Transverse colon (tissue), 4 donors: ENCODE measurements around the gene HOXA3.
A peak's percentile ranks its signal among the peaks of the same experiment; 100 is the strongest.

Source experiments
- EP300 ChIP-seq: sonication (generic); formaldehyde crosslinking; IDR thresholded peaks from one replicate; pipeline ENCODE4 v1.6.1; 2017; ENCODE audit warnings: antibody characterized with exemption, low read depth
- POLR2A ChIP-seq: fragments of 450-650 bp; IDR thresholded peaks from one replicate; pipeline ENCODE4 v1.6.1; 2016; ENCODE audit warnings: antibody characterized with exemption, mild to moderate bottlenecking, moderate library complexity
- POLR2AphosphoS5 ChIP-seq, 3 donors: sonication (generic); formaldehyde crosslinking; IDR thresholded peaks; one replicate each; pipeline ENCODE4 v1.6.1; 2016; ENCODE audit warnings: antibody characterized with exemption in 3 of 3
- TF ChIP-seq, protein P1 (sequence below), 5 experiments: fragments of 200-600 bp in 3 of 5; fragments of 450-650 bp in 2 of 5; sonication (generic) in 3 of 5; IDR thresholded peaks; 1 replicate in 2 of 5; 2 replicates in 3 of 5; pipeline ENCODE4 v1.5.1; 2016 to 2017; ENCODE audit warnings: antibody characterized with exemption in 5 of 5, inconsistent platforms in 3 of 5, mild to moderate bottlenecking in 2 of 5, moderate library complexity in 1 of 5

GRCh38 chr7:27161214-27161720 lies 8.9 kb upstream of the HOXA3 start:
- TF ChIP-seq, protein P1, sequence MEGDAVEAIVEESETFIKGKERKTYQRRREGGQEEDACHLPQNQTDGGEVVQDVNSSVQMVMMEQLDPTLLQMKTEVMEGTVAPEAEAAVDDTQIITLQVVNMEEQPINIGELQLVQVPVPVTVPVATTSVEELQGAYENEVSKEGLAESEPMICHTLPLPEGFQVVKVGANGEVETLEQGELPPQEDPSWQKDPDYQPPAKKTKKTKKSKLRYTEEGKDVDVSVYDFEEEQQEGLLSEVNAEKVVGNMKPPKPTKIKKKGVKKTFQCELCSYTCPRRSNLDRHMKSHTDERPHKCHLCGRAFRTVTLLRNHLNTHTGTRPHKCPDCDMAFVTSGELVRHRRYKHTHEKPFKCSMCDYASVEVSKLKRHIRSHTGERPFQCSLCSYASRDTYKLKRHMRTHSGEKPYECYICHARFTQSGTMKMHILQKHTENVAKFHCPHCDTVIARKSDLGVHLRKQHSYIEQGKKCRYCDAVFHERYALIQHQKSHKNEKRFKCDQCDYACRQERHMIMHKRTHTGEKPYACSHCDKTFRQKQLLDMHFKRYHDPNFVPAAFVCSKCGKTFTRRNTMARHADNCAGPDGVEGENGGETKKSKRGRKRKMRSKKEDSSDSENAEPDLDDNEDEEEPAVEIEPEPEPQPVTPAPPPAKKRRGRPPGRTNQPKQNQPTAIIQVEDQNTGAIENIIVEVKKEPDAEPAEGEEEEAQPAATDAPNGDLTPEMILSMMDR (IDR thresholded peaks at IDR 0.05): peak in 2 of 5 experiments; percentile 13 to 22
- TF ChIP-seq EP300: no peak
- TF ChIP-seq POLR2AphosphoS5 (IDR thresholded peaks at IDR 0.05): no peak
- no peak for TF ChIP-seq POLR2A
